ENCODE measurements around the gene FAM227B. TPM values are rescaled to one million over a fixed set of nuclear protein-coding genes. Genes with fewer than 3 reads are reported as not detected.

FAM227B gene
- total RNA-seq, 1 experiment from 2014 or later: 2.3 TPM

GRCh38 chr15:49286649-49287404 lies 333.8 kb downstream of the FAM227B start:
- Mint-ChIP-seq H3K4me3 (ENCODE audit: unreplicated experiment) (no peak overlapping the region), H3K4me1 (ENCODE audit: low read depth, unreplicated experiment) (no peaks in the 10 kb centered on the region), H3K9me3 (ENCODE audit: unreplicated experiment) (no peaks in the 10 kb centered on the region), H3K36me3 (ENCODE audit: insufficient read depth, unreplicated experiment) (peaks cover 16% of the 10 kb centered on the region), H3K27ac (ENCODE audit: unreplicated experiment) (no peak overlapping the region), H3K27me3 (ENCODE audit: insufficient read depth, unreplicated experiment) (no peaks in the 10 kb centered on the region)
- no peaks in the 10 kb centered on the region for H3K9me3 ChIP-seq
- no peaks in the 10 kb centered on the region for H3K4me1 ChIP-seq
- no peak for DNase-seq
- TF ChIP-seq CTCF (IDR thresholded peaks at IDR 0.05; ENCODE audit: insufficient read depth in 1 of 2, low read depth in 1 of 2, low read length in 1 of 2, severe bottlenecking in 1 of 2, unreplicated experiment in 1 of 2): no peak
- no peaks in the 10 kb centered on the region; the same call in 1 of the 2 replicates for H3K36me3 ChIP-seq (ENCODE audit: control insufficient read depth, insufficient read depth, low read length)
- no peaks in the 10 kb centered on the region for H3K27me3 ChIP-seq (replicated peaks; ENCODE audit: control insufficient read depth, insufficient read depth, low read length)
- intact Hi-C loops (cut with micrococcal nuclease; ENCODE audit: unreplicated experiment): no loop called here
- H3K4me3 ChIP-seq (ENCODE audit: low read depth, low read length): no peak overlapping the region
- ChIA-PET CTCF (no interaction called here), POLR2A (no interaction called here)
- no TSS peak for BruUV-seq (replicated peaks)

GRCh38 chr15:49282366-49282765 lies 338.3 kb downstream of the FAM227B start:
- H3K27me3 Mint-ChIP-seq (ENCODE audit: insufficient read depth, unreplicated experiment): no peaks in the 10 kb centered on the region
- no peaks in the 10 kb centered on the region for H3K9me3 Mint-ChIP-seq (ENCODE audit: unreplicated experiment)
- H3K4me1 ChIP-seq: no peaks in the 10 kb centered on the region
- no peak overlapping the region for H3K4me3 ChIP-seq (ENCODE audit: low read depth, low read length)
- no TSS peak for BruUV-seq (replicated peaks)
- no peak for TF ChIP-seq CTCF (IDR thresholded peaks at IDR 0.05; ENCODE audit: insufficient read depth in 1 of 2, low read depth in 1 of 2, low read length in 1 of 2, severe bottlenecking in 1 of 2, unreplicated experiment in 1 of 2)
- peaks cover 16% of the 10 kb centered on the region for H3K36me3 Mint-ChIP-seq (ENCODE audit: insufficient read depth, unreplicated experiment)
- H3K4me1 Mint-ChIP-seq (ENCODE audit: low read depth, unreplicated experiment): no peaks in the 10 kb centered on the region
- DNase-seq: no peak
- CTCF ChIA-PET: no interaction called here
- H3K9me3 ChIP-seq: no peaks in the 10 kb centered on the region
- H3K4me3 Mint-ChIP-seq (ENCODE audit: unreplicated experiment): no peak overlapping the region
- no peaks in the 10 kb centered on the region; the same call in 1 of the 2 replicates for H3K36me3 ChIP-seq (ENCODE audit: control insufficient read depth, insufficient read depth, low read length)
- no peak overlapping the region for H3K27ac Mint-ChIP-seq (ENCODE audit: unreplicated experiment)
- H3K27me3 ChIP-seq (replicated peaks; ENCODE audit: control insufficient read depth, insufficient read depth, low read length): no peaks in the 10 kb centered on the region
- POLR2A ChIA-PET: no interaction called here
- intact Hi-C loops (cut with micrococcal nuclease; ENCODE audit: unreplicated experiment): no loop called here

GRCh38 chr15:49279521-49280456 lies 340.8 kb downstream of the FAM227B start:
- ChIA-PET POLR2A (no interaction called here), CTCF (no interaction called here)
- intact Hi-C loops (cut with micrococcal nuclease; ENCODE audit: unreplicated experiment): no loop called here
- Mint-ChIP-seq H3K27ac (ENCODE audit: unreplicated experiment) (no peak overlapping the region), H3K4me3 (ENCODE audit: unreplicated experiment) (no peak overlapping the region), H3K36me3 (ENCODE audit: insufficient read depth, unreplicated experiment) (peaks cover 16% of the 10 kb centered on the region), H3K4me1 (ENCODE audit: low read depth, unreplicated experiment) (no peaks in the 10 kb centered on the region), H3K9me3 (ENCODE audit: unreplicated experiment) (no peaks in the 10 kb centered on the region), H3K27me3 (ENCODE audit: insufficient read depth, unreplicated experiment) (no peaks in the 10 kb centered on the region)
- no TSS peak for BruUV-seq (replicated peaks)
- Histone ChIP-seq H3K27me3 (replicated peaks; ENCODE audit: control insufficient read depth, insufficient read depth, low read length) (no peaks in the 10 kb centered on the region), H3K9me3 (no peaks in the 10 kb centered on the region), H3K4me1 (no peaks in the 10 kb centered on the region), H3K36me3 (ENCODE audit: control insufficient read depth, insufficient read depth, low read length) (no peaks in the 10 kb centered on the region; the same call in 1 of the 2 replicates), H3K4me3 (ENCODE audit: low read depth, low read length) (no peak overlapping the region)
- no peak for DNase-seq
- TF ChIP-seq CTCF (IDR thresholded peaks at IDR 0.05; ENCODE audit: insufficient read depth in 1 of 2, low read depth in 1 of 2, low read length in 1 of 2, severe bottlenecking in 1 of 2, unreplicated experiment in 1 of 2): no peak

All from Caco-2 (cell line).